Measurements from ENCODE around the gene MYL7. TPM values are rescaled to one million over a fixed set of nuclear protein-coding genes. Genes with fewer than 3 reads are reported as not detected.

The MYL7 gene
- total RNA-seq, 1 donor from 2014 or later, result 0.82 TPM

GRCh38 chr7:44096326-44096881 lies 44.7 kb downstream of the MYL7 start:
- Mint-ChIP-seq H3K4me1 (ENCODE audit: unreplicated experiment) (peaks cover 5% of the 10 kb centered on the region), H3K27me3 (ENCODE audit: unreplicated experiment) (peaks cover 13% of the 10 kb centered on the region), H3K4me3 (ENCODE audit: unreplicated experiment) (no peak overlapping the region), H3K27ac (ENCODE audit: unreplicated experiment) (no peak overlapping the region), H3K36me3 (ENCODE audit: low read depth, unreplicated experiment) (no peaks in the 10 kb centered on the region), H3K9me3 (ENCODE audit: unreplicated experiment) (no peaks in the 10 kb centered on the region)
- no peak for TF ChIP-seq CTCF (IDR thresholded peaks at IDR 0.05; ENCODE audit: unreplicated experiment)
- DNase-seq (ENCODE audit: low spot score), result no peak

- TF ChIP-seq CTCF (IDR thresholded peaks at IDR 0.05; ENCODE audit: unreplicated experiment), result no peak
- no peak overlapping the region for H3K27ac Mint-ChIP-seq (ENCODE audit: unreplicated experiment)
- no peak for DNase-seq (ENCODE audit: low spot score)
- peaks cover 13% of the 10 kb centered on the region for H3K27me3 Mint-ChIP-seq (ENCODE audit: unreplicated experiment)
- H3K4me3 Mint-ChIP-seq (ENCODE audit: unreplicated experiment), result no peak overlapping the region
- peaks cover 5% of the 10 kb centered on the region for H3K4me1 Mint-ChIP-seq (ENCODE audit: unreplicated experiment)
- no peaks in the 10 kb centered on the region for H3K36me3 Mint-ChIP-seq (ENCODE audit: low read depth, unreplicated experiment)
- H3K9me3 Mint-ChIP-seq (ENCODE audit: unreplicated experiment), result no peaks in the 10 kb centered on the region
Observed at GRCh38 chr7:44095781-44096180, 45.4 kb downstream of the MYL7 start.

- no peak overlapping the region for H3K4me3 Mint-ChIP-seq (ENCODE audit: unreplicated experiment)
- H3K27ac Mint-ChIP-seq (ENCODE audit: unreplicated experiment), result no peak overlapping the region
- H3K36me3 Mint-ChIP-seq (ENCODE audit: low read depth, unreplicated experiment), result no peaks in the 10 kb centered on the region
- DNase-seq (ENCODE audit: low spot score), result no peak
- no peaks in the 10 kb centered on the region for H3K9me3 Mint-ChIP-seq (ENCODE audit: unreplicated experiment)
- peaks cover 5% of the 10 kb centered on the region for H3K4me1 Mint-ChIP-seq (ENCODE audit: unreplicated experiment)
- H3K27me3 Mint-ChIP-seq (ENCODE audit: unreplicated experiment), result peaks cover 13% of the 10 kb centered on the region
- TF ChIP-seq CTCF (IDR thresholded peaks at IDR 0.05; ENCODE audit: unreplicated experiment), result no peak
Observed at GRCh38 chr7:44094883-44095592, 46.1 kb downstream of the MYL7 start.

- no peak overlapping the region for H3K4me3 Mint-ChIP-seq (ENCODE audit: unreplicated experiment)
- TF ChIP-seq CTCF (IDR thresholded peaks at IDR 0.05; ENCODE audit: unreplicated experiment), result no peak
Observed at GRCh38 chr7:44094365-44094764, 46.8 kb downstream of the MYL7 start.

GRCh38 chr7:44093102-44093641 lies 48.0 kb downstream of the MYL7 start:
- TF ChIP-seq CTCF (IDR thresholded peaks at IDR 0.05; ENCODE audit: unreplicated experiment), result no peak
- Mint-ChIP-seq H3K36me3 (ENCODE audit: low read depth, unreplicated experiment) (no peaks in the 10 kb centered on the region), H3K4me3 (ENCODE audit: unreplicated experiment) (no peak overlapping the region), H3K27me3 (ENCODE audit: unreplicated experiment) (peaks cover 13% of the 10 kb centered on the region), H3K4me1 (ENCODE audit: unreplicated experiment) (peaks cover 5% of the 10 kb centered on the region), H3K27ac (ENCODE audit: unreplicated experiment) (no peak overlapping the region), H3K9me3 (ENCODE audit: unreplicated experiment) (no peaks in the 10 kb centered on the region)
- no peak for DNase-seq (ENCODE audit: low spot score)

More at GRCh38 chr7:44094365-44094764, 46.8 kb downstream of the MYL7 start:
- Mint-ChIP-seq H3K36me3 (ENCODE audit: low read depth, unreplicated experiment) (no peaks in the 10 kb centered on the region), H3K27me3 (ENCODE audit: unreplicated experiment) (peaks cover 13% of the 10 kb centered on the region), H3K27ac (ENCODE audit: unreplicated experiment) (no peak overlapping the region), H3K4me1 (ENCODE audit: unreplicated experiment) (peaks cover 5% of the 10 kb centered on the region), H3K9me3 (ENCODE audit: unreplicated experiment) (no peaks in the 10 kb centered on the region)
- no peak for DNase-seq (ENCODE audit: low spot score)
